Measurements from ENCODE around the gene HBA2.

HBA2 gene

DNA sequence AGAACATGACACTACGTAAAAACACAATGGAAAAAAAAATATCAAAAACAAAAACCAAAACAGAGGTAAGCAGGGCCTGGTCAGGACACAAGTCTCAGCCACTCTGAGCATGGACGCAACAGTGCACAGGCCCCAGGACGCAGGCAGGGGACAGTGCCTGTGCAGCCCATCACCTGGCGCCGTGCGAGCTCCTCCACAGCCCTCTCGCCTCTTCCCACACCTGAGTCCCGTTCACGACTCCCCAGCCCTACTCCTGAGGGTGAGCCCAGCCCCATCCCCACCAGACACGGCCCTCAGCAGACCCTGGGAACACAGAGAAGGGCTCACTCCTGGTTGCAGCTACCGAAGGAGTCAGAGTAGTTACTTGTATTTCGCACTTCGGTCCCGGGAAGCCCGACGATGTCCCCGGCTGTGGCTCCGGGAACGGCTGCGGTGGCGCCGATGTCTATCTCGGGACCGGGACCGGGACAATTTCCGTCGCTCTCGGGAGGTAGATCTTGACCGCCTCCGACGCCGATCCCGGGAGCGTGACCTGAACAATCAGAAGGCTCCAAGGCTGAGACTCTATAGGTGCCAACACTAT, 17.0 kb downstream of the HBA2 start:
- H3K4me3 ChIP-seq (ENCODE audit: low read depth, low read length), result no peak overlapping the region
- no peak for TF ChIP-seq MYC (IDR thresholded peaks at IDR 0.05; ENCODE audit: low read depth, low read length)
- TF ChIP-seq POLR2A (IDR thresholded peaks at IDR 0.05; ENCODE audit: extremely low read depth, insufficient read length), result no peak
- TF ChIP-seq, protein P1, sequence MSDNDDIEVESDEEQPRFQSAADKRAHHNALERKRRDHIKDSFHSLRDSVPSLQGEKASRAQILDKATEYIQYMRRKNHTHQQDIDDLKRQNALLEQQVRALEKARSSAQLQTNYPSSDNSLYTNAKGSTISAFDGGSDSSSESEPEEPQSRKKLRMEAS (IDR thresholded peaks at IDR 0.05; ENCODE audit: low read depth, low read length), result no peak
- TF ChIP-seq, protein P2, sequence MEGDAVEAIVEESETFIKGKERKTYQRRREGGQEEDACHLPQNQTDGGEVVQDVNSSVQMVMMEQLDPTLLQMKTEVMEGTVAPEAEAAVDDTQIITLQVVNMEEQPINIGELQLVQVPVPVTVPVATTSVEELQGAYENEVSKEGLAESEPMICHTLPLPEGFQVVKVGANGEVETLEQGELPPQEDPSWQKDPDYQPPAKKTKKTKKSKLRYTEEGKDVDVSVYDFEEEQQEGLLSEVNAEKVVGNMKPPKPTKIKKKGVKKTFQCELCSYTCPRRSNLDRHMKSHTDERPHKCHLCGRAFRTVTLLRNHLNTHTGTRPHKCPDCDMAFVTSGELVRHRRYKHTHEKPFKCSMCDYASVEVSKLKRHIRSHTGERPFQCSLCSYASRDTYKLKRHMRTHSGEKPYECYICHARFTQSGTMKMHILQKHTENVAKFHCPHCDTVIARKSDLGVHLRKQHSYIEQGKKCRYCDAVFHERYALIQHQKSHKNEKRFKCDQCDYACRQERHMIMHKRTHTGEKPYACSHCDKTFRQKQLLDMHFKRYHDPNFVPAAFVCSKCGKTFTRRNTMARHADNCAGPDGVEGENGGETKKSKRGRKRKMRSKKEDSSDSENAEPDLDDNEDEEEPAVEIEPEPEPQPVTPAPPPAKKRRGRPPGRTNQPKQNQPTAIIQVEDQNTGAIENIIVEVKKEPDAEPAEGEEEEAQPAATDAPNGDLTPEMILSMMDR (IDR thresholded peaks at IDR 0.05; ENCODE audit: low read depth, low read length), result no peak
- no peak for DNase-seq (ENCODE audit: low read depth)

DNA sequence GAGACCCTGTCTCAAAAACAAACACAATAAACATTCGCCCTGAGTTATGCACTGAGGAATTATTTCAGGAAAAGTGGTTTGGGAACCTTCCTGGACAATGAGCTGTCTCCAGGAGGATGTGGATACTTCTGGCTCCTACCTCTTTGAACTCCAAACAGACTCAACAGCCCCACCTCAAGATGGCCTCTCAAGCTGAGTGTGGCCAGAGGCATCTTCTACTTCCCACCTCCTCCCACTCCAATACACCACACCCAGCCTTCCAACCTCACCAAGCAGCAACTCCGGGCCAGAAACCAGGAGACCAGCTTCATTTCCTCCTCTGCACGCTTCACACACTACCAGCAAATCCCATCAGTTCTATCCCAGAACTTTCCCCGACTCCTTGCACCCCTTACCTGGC, 19.2 kb downstream of the HBA2 start:
- DNase-seq (ENCODE audit: low read depth), result no peak
- TF ChIP-seq, protein P1 (IDR thresholded peaks at IDR 0.05; ENCODE audit: low read depth, low read length), result no peak
- TF ChIP-seq, protein P2 (IDR thresholded peaks at IDR 0.05; ENCODE audit: low read depth, low read length), result no peak
- no peak overlapping the region for H3K4me3 ChIP-seq (ENCODE audit: low read depth, low read length)

DNA sequence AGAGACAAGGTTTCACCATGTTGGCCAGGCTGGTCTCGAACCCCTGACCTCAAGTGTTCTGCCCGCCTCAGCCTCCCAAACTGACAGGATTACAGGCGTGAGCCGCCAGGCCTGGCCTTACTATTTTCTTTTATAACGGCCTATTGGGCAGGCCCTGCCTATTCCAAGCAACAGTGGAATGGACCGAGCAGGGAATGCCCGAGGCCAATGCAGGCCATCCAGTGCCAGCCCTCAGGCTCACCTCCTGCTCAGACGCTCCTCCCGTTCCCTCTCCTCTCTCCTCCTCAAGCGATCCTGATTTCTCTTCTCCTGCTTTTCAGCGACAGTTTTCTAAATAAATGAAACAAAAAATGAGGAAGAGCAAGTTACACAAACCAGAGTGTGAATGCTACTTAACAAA, 20.0 kb downstream of the HBA2 start:
- H3K4me3 ChIP-seq (ENCODE audit: low read depth, low read length), result no peak overlapping the region
- no peak for DNase-seq (ENCODE audit: low read depth)
- TF ChIP-seq, protein P2 (IDR thresholded peaks at IDR 0.05; ENCODE audit: low read depth, low read length), result no peak
- TF ChIP-seq, protein P1 (IDR thresholded peaks at IDR 0.05; ENCODE audit: low read depth, low read length), result no peak
- TF ChIP-seq MYC (IDR thresholded peaks at IDR 0.05; ENCODE audit: low read depth, low read length) (no peak), POLR2A (IDR thresholded peaks at IDR 0.05; ENCODE audit: extremely low read depth, insufficient read length) (no peak)

DNA sequence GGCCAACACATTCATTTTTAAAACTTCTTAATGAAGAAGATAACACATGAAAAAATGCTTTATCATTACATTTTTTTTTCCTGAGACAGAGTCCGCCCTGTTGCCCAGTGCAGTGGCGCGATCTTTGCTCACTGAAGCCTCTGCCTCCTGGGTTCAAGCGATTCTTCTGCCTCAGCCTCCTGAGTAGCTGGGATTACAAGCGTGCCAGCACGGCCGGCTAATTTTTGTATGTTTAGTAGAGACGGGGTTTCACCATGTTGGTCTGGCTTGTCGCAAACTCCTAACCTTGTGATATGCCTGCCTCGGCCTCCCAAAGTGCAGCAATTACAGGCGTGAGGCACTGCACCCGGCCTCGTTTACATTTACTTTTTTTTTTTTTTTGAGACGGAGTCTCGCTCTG, 20.8 kb downstream of the HBA2 start:
- no peak overlapping the region for H3K4me3 ChIP-seq (ENCODE audit: low read depth, low read length)
- TF ChIP-seq POLR2A (IDR thresholded peaks at IDR 0.05; ENCODE audit: extremely low read depth, insufficient read length) (no peak), MYC (IDR thresholded peaks at IDR 0.05; ENCODE audit: low read depth, low read length) (no peak)
- TF ChIP-seq, protein P1 (IDR thresholded peaks at IDR 0.05; ENCODE audit: low read depth, low read length), result no peak
- TF ChIP-seq, protein P2 (IDR thresholded peaks at IDR 0.05; ENCODE audit: low read depth, low read length), result no peak
- DNase-seq (ENCODE audit: low read depth), result no peak

DNA sequence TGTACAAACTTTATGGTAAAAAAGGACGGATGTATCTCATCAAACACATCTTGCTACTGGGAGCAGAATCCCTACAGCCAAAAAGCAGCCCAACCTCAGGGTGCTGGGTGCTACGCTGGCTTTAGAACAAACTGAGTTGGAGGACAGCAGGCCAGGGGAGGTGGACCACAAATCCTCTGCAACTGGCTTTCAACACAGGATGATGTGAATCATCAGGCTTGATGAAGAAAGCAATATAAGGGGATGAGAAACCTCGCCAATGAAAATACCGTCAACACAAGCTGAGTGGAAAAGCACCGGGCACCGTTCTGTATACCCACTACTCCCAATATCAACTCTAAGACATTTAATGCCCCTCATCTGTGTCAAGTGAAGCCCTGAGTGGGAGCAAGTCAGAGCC, 21.8 kb downstream of the HBA2 start:
- TF ChIP-seq POLR2A (IDR thresholded peaks at IDR 0.05; ENCODE audit: extremely low read depth, insufficient read length), result no peak
- no peak for TF ChIP-seq MYC (IDR thresholded peaks at IDR 0.05; ENCODE audit: low read depth, low read length)
- TF ChIP-seq, protein P1 (IDR thresholded peaks at IDR 0.05; ENCODE audit: low read depth, low read length), result no peak
- TF ChIP-seq, protein P2 (IDR thresholded peaks at IDR 0.05; ENCODE audit: low read depth, low read length), result no peak

More for the DNA sequence above, 21.8 kb downstream of the HBA2 start:
- no peak overlapping the region for H3K4me3 ChIP-seq (ENCODE audit: low read depth, low read length)
- DNase-seq (ENCODE audit: low read depth), result no peak

All from NB4 (cell line).